Activated T-helper 9 cell treated with anti-CD3 and anti-CD28 coated beads, Interleukin-2, amount 50 U/mL, for 16 hours (primary cell): Measurements from ENCODE around the gene LTF.
"Not testable (repeated sequence)": the region's sequence is repeated elsewhere in the genome, so short reads cannot be mapped to it uniquely, and the experiment has no call there.

ENCODE experiments used
- DNase-seq: peaks from one replicate; pipeline ENCODE4 v3.0.0-alpha.2; 2020; ENCODE audit warnings: low read depth

The LTF gene

DNA sequence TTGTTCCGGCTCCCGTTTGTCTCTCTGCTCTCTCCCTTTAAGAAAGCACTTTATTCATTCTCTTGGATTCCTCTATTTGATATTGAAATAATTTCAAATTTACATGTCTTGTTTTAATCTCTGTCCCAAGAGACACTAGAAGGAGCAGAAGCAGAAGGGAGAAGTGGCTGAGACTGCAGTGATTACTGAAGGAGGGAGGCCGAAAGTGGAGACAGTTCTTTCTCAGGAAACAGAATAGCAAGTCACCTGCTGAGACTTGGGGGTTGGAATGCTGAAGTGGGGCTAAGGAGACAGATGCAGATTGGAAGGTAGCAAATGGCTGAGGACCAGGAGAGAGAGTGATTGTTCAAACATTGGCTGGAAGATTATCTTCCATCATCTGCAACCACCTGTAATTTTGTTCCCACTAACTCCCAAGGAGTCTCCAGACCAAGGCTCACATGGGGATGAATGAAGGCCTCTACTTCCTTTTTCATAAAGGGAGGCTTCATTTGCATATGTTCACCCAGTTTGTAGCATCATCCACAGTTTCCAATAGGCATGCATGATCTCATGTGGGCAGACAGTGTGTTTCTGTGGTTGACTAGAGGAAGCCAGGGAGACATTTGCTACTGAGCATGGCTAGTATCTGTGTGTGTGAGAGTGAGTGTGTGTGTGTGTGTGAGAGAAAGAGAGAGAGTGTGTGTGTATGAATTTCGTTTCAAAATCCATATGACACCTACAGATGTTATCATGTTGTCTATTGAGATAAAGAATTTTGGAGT, 24.0 kb downstream of the LTF start:
- DNase-seq, result no peak

DNA sequence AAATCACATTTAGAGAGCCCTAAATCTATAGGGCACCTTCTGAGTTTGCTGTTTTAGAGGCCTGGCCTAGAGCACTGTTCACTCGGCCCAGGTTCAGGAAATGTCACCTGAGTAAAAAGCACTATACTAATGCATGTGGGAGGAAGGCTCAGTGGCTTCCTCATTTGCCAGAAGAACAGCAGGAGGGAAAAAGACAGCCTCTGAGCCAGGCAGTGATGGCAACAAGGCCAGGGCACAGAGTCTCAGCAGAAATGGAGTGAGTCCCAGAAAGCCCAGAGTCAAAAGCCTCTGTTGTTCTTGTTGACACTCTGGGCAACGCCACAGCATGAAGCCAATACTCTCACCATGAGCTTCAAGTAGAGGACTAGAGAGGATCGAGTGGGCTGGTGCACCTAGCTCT, 25.9 kb downstream of the LTF start:
- no peak for DNase-seq

GRCh38 chr3:46435081-46435726, 29.5 kb downstream of the LTF start:
- DNase-seq, result no peak

DNA sequence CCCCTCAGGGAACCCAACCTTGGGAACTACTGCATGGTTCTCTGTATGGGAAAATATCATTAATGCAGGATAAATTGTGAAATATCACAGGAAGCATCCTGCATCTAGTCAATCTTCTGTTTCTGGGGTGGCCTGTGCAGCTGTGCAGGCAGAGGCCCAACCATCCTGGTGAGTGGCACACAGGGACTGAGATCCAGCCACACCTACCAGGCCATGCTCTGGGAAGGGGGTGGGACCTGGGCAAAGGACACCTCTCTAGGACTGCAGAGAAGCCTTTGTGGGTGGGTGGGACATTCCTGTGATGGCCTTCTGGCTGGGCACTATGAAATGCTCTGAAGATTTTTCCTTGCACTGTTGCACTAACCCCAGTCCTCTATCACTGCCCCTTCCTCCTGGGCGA, 30.9 kb downstream of the LTF start:
- DNase-seq, result no peak

- DNase-seq, result not testable (repeated sequence)
These were observed 31.6 kb downstream of the LTF start for GRCh38 chr3:46433118-46433517.

DNA sequence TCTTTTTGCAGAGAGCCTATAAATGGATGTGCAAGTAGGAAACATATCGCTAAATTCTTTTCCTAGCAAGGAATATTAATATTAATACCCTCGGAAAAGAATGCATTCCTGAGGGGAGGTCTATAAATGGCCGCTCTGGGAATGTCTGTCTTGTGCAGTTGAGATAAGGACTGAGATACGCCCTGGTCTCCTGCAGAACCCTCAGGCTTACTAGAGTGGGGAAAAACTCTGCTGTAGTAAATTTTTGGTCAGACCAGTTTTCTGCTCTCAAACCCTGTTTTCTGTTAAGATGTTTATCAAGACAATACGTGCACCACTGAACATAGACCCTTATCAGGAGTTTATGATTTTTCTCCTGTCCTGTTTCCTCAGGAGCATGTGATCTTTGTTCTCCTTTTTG, 32.8 kb downstream of the LTF start:
- DNase-seq, result not testable (repeated sequence)

- not testable (repeated sequence) for DNase-seq
These were observed 33.8 kb downstream of the LTF start for GRCh38 chr3:46430879-46431278.

GRCh38 chr3:46429671-46430070, 35.0 kb downstream of the LTF start:
- DNase-seq, result no peak

DNA sequence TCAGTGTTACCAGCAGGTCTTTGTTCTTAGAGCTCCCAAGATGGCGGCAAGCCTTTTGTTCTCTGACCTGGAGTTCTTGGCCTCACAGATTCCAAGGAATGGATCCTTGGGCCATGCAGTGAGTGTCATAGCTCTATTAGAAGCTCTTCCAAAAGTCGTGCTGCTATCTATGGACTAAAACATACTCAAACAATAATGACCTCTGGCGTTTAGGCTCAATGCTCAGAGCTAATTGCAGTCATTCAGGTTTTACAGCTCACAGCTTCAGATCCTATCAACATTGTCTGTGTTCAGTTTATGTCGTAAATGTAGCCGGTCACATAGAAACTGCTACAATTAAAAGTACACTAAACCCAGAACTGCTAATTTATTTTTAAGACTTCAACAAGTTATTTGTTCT, 35.5 kb downstream of the LTF start:
- no peak for DNase-seq

DNA sequence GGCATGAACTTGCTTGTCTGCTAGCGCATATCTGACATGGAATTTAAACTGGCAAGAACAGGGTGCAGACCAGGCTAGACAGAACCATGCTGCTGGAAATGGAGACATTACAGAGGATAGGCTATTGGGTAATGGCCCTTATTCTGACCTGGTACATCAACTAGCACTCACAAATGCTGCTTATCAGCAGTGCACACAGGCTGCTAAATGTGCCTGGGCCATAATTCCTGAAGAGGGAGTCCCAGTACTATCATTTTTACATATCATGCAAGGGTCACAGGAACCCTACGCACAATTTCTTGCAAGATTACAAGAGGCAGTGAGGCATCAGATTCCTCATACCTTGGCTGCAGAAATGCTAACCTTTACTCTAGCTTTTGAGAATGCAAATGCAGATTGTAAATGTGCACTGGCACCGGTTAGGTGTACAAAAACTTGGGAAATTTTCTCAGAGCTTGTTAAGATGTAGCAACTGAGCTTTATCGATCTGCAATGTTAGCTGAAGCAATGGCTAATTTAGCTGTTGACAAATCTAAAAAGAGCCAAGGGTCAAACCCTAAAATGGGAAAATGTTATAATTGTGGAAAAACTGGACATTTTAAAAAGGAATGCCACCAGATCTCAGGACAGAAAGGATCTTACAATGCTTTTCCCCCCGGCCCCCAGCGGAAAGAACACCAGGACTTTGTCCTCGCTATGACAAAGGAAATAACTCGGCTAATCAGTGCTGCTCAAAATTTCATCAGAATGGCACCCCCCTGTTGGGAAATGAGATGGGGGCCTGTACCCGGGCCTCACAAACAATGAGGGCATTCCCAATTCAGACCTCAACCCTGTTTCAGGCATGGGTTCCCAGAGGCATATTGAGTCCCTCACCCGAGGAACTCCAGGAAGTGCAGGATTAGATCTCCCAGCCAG, 36.5 kb downstream of the LTF start:
- DNase-seq, result no peak

- not testable (repeated sequence) for DNase-seq
These were observed 37.3 kb downstream of the LTF start for GRCh38 chr3:46427404-46427803.

- not testable (repeated sequence) for DNase-seq
These were observed 38.2 kb downstream of the LTF start for GRCh38 chr3:46426476-46426875.

DNA sequence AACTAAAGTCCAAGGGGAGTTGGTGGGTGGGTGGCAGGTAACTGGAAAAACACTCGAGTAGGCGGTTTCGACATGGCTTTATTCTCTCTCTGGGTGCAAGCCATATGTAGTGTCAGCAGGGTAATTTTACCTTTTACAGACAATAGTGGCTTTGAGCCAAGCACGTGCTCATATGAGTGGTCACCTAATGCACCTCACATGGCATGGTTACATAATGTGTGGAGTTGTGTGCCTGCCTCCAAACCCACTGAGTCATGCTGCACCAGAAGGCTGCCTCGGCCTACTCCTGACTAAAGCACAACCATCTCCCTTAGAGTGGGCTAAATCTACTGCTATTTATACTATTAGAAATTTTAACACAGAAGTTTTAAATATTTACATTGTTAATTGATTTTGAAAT, 41.1 kb downstream of the LTF start:
- DNase-seq, result no peak

DNA sequence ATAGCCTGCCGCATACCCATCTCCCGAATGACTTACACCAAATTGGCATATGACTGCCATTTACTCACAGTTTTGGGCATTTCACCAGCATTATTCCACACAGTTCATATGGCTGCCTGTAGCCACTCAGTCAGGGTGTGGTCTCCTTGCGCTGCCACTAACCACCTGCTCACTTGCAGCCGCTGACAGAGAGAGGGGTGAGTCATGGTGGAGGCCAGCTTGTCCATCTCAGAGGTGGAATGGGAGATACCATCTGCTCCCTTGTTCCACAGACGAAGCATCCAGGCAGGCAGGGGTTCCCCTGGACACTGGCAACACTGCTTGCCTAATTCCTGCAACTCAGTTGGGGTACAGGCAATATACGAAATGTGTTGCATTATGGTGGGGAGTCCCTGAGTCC, 42.1 kb downstream of the LTF start:
- no peak for DNase-seq

GRCh38 chr3:46420931-46421330, 43.8 kb downstream of the LTF start:
- no peak for DNase-seq

GRCh38 chr3:46419816-46420215, 44.9 kb downstream of the LTF start:
- no peak for DNase-seq

- DNase-seq, result no peak
These were observed 46.7 kb downstream of the LTF start for GRCh38 chr3:46417841-46418611.

GRCh38 chr3:46416811-46417510, 47.7 kb downstream of the LTF start:
- DNase-seq, result no peak

GRCh38 chr3:46416125-46416810, 48.4 kb downstream of the LTF start:
- DNase-seq, result no peak

DNA sequence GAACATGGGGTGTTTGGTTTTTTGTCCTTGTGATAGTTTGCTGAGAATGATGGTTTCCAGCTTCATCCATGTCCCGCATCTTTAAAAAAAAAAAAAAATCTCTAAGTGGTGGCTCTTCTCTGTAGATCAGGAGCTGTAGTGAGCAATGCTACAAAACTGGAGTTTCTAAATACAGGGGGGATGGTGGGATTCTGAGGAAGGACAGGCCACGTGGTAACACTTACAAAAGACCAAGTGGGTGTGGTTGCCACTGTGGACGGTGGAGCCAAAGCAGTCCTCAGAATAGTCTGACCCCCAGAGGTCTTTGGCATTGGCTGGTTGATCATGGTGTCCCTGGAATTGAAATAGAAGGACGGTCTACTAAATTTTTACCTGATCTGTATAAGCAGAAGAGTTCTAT, 50.0 kb downstream of the LTF start:
- no peak for DNase-seq

- no peak for DNase-seq
These were observed 50.8 kb downstream of the LTF start for GRCh38 chr3:46413951-46414350.
